OCI-LY7 (cell line): ENCODE measurements around the gene HMGB1. TPM values are rescaled to one million over a fixed set of nuclear protein-coding genes. Genes with fewer than 3 reads are reported as not detected.

ENCODE experiments used
- BruUV-seq: library from RNA; stranded (reverse); fragments of 400-500 nt; replicated peaks from 2 replicates; lab custom pipeline; 2021; lab: Mats Ljungman, UMichigan
- CTCF ChIA-PET: fragments of 300-600 bp; sonication (Branson Sonifier 250); formaldehyde crosslinking; loops from one replicate; lab custom pipeline; 2022; ENCODE audit warnings: antibody characterized with exemption; ENCODE audit not compliant: unreplicated experiment; lab: Charles Lee
- POLR2A ChIA-PET: fragments of 300-600 bp; sonication (Branson Sonifier 250); formaldehyde crosslinking; loops from one replicate; lab custom pipeline; 2022; ENCODE audit warnings: antibody characterized with exemption; lab: Charles Lee
- DNase-seq: peaks from one replicate; pipeline ENCODE4 v3.0.0-alpha.2; 2015; ENCODE audit warnings: low spot score
- H2AFZ ChIP-seq: fragments of 200-600 bp; sonication (generic), shearing (Covaris generic); 2 replicates; pipeline ENCODE4 v1.6.1; 2014; ENCODE audit warnings: mild to moderate bottlenecking, antibody characterized with exemption, low read length, moderate library complexity
- H3K27ac ChIP-seq: fragments of 200-600 bp; sonication (generic); 2 replicates; pipeline ENCODE4 v1.5.1; 2014; ENCODE audit warnings: mixed run types, low read depth, mild to moderate bottlenecking, moderate library complexity, low read length, inconsistent platforms; ENCODE audit not compliant: poor library complexity, severe bottlenecking
- H3K36me3 ChIP-seq: fragments of 200-600 bp; sonication (generic); 2 replicates; pipeline ENCODE4 v1.6.1; 2014; ENCODE audit warnings: mild to moderate bottlenecking, antibody characterized with exemption, low read length, moderate library complexity, mixed read lengths; ENCODE audit not compliant: insufficient read depth
- H3K4me1 ChIP-seq: fragments of 200-600 bp; sonication (generic); 2 replicates; pipeline ENCODE4 v1.5.1; 2014; ENCODE audit warnings: mild to moderate bottlenecking, low read length; ENCODE audit not compliant: insufficient read depth, poor library complexity, severe bottlenecking
- H3K4me2 ChIP-seq: fragments of 200-600 bp; sonication (generic); 2 replicates; pipeline ENCODE4 v1.6.1; 2014; ENCODE audit warnings: mild to moderate bottlenecking, low read length
- H3K4me3 ChIP-seq: fragments of 200-600 bp; sonication (generic); 2 replicates; pipeline ENCODE4 v1.5.1; 2014; ENCODE audit warnings: mild to moderate bottlenecking, low read depth, low read length; ENCODE audit not compliant: poor library complexity, severe bottlenecking
- H3K79me2 ChIP-seq: fragments of 200-600 bp; sonication (generic); 2 replicates; pipeline ENCODE4 v1.6.1; 2016; ENCODE audit warnings: low read depth, mild to moderate bottlenecking, low read length, moderate library complexity, mixed read lengths; ENCODE audit not compliant: insufficient read depth
- H3K9me2 ChIP-seq: fragments of 200-600 bp; sonication (generic); 2 replicates; pipeline ENCODE4 v1.6.1; 2016; ENCODE audit warnings: mild to moderate bottlenecking, low read length, mixed read lengths; ENCODE audit not compliant: insufficient read depth
- H3K9me3 ChIP-seq: fragments of 200-600 bp; sonication (generic); 2 replicates; pipeline ENCODE4 v1.6.1; 2014; ENCODE audit warnings: mild to moderate bottlenecking, mixed run types, low read length, mixed read lengths
- H4K20me1 ChIP-seq: fragments of 200-600 bp; sonication (generic); 2 replicates; pipeline ENCODE4 v1.6.1; 2014; ENCODE audit warnings: mild to moderate bottlenecking, antibody characterized with exemption, low read length, moderate library complexity, mixed read lengths; ENCODE audit not compliant: insufficient read depth
- CTCF ChIP-seq: fragments of 200-600 bp; sonication (generic); conservative IDR thresholded peaks from 2 replicates; pipeline ENCODE4 v1.5.1; 2014; ENCODE audit warnings: mild to moderate bottlenecking, antibody characterized with exemption, low read length, moderate library complexity, mixed read lengths
- EZH2phosphoT487 ChIP-seq: fragments of 200-600 bp; sonication (generic); IDR thresholded peaks from 2 replicates; pipeline ENCODE4 v1.6.1; 2018; ENCODE audit warnings: low read depth, borderline replicate concordance, mild to moderate bottlenecking, mixed run types, antibody characterized with exemption, low read length, moderate library complexity, mixed read lengths
- intact Hi-C: fragments of 100-400 bp; cut with micrococcal nuclease; formaldehyde crosslinking; loops from one replicate; pipeline ENCODE4 v1.10.0; 2022; ENCODE audit not compliant: unreplicated experiment
- total RNA-seq, 2 experiments: library from RNA; depleted of rRNA in 1 of 2; stranded (reverse); fragments of >200 nt in 1 of 2; shearing (Covaris generic) in 1 of 2; gene quantifications; 2 replicates each; pipeline ENCODE4 v1.2.3, GENCODE V29; 2014 to 2022

Gene HMGB1
- total RNA-seq, 2 experiments from 2014 or later: 1,114 to 1,288 TPM

- Histone ChIP-seq H3K27ac (no peak overlapping the region), H2AFZ (no peak overlapping the region), H3K4me3 (no peak overlapping the region), H4K20me1 (no peaks in the 10 kb centered on the region), H3K36me3 (no peaks in the 10 kb centered on the region), H3K4me2 (no peak overlapping the region), H3K79me2 (no peaks in the 10 kb centered on the region), H3K9me3 (no peaks in the 10 kb centered on the region), H3K9me2 (no peaks in the 10 kb centered on the region), H3K4me1 (peaks cover 8% of the 10 kb centered on the region)
- BruUV-seq: no TSS peak
- POLR2A ChIA-PET: interaction anchor here (0.8 kb wide), 1 partner anchor 13 kb away, joined by 3 read pairs; no protein-coding TSS in a partner anchor
- no peak for TF ChIP-seq CTCF
- TF ChIP-seq EZH2phosphoT487: no peak
- intact Hi-C loops: no loop called here
- DNase-seq: no peak
- CTCF ChIA-PET: interaction anchor here (0.5 to 0.6 kb wide), 2 partner anchors 17 to 68 kb away, joined by 3 to 5 read pairs; no protein-coding TSS in a partner anchor
These were observed 20.7 kb upstream of the HMGB1 start for GRCh38 chr13:30486230-30487074.

- Histone ChIP-seq H3K4me1 (peaks cover 16% of the 10 kb centered on the region), H3K9me2 (no peaks in the 10 kb centered on the region), H3K27ac (no peak overlapping the region), H4K20me1 (no peaks in the 10 kb centered on the region), H3K79me2 (no peaks in the 10 kb centered on the region), H3K36me3 (no peaks in the 10 kb centered on the region), H3K9me3 (no peaks in the 10 kb centered on the region), H2AFZ (no peak overlapping the region), H3K4me2 (no peak overlapping the region), H3K4me3 (no peak overlapping the region)
- ChIA-PET POLR2A (no interaction called here), CTCF (interaction anchor here (0.6 kb wide), 1 partner anchor 61 kb away, joined by 3 read pairs; no protein-coding TSS in a partner anchor)
- BruUV-seq: no TSS peak
- TF ChIP-seq EZH2phosphoT487 (no peak), CTCF (no peak)
- no peak for DNase-seq
- intact Hi-C loops: no loop called here
These were observed 15.6 kb upstream of the HMGB1 start for GRCh38 chr13:30481241-30481760.
